Keratinocyte (primary cell): ENCODE measurements around the gene OOSP4A. TPM values are rescaled to one million over a fixed set of nuclear protein-coding genes. Genes with fewer than 3 reads are reported as not detected.

ENCODE experiments used
- DNase-seq: peaks from one replicate; pipeline ENCODE4 v3.0.0-alpha.2; 2011; ENCODE audit warnings: low read depth, missing footprints, low spot score
- FAIRE-seq: peaks from 2 replicates; lab custom pipeline; 2011; peaks lifted over from hg19 to GRCh38; lab: Jason Lieb, UNC
- H2AFZ ChIP-seq: 2 replicates; pipeline ENCODE4 v1.6.0; 2012; ENCODE audit warnings: low read length, control low read depth, inconsistent platforms; ENCODE audit not compliant: control insufficient read depth
- H3K27ac ChIP-seq: 2 replicates; pipeline ENCODE4 v1.5.1; 2011; ENCODE audit warnings: low read length; ENCODE audit not compliant: control insufficient read depth, insufficient read depth
- H3K27me3 ChIP-seq: 3 replicates; pipeline ENCODE4 v1.6.0; 2011; ENCODE audit warnings: low read length; ENCODE audit not compliant: control insufficient read depth, insufficient read depth; ENCODE audit errors: extremely low read depth
- H3K36me3 ChIP-seq, 2 experiments: 2 replicates in 1 of 2; 3 replicates in 1 of 2; pipeline ENCODE4 v1.5.1; 2011; ENCODE audit warnings: low read length in 2 of 2, mild to moderate bottlenecking in 1 of 2; ENCODE audit not compliant: control insufficient read depth in 2 of 2, insufficient read depth in 2 of 2; ENCODE audit errors: extremely low read depth in 1 of 2
- H3K4me1 ChIP-seq: 3 replicates; pipeline ENCODE4 v1.5.1; 2011; ENCODE audit warnings: low read length; ENCODE audit not compliant: control insufficient read depth, insufficient read depth; ENCODE audit errors: extremely low read depth
- H3K4me2 ChIP-seq: 3 replicates; pipeline ENCODE4 v1.6.0; 2011; ENCODE audit warnings: low read depth, low read length; ENCODE audit not compliant: control insufficient read depth, insufficient read depth; ENCODE audit errors: extremely low read depth
- H3K4me3 ChIP-seq, 3 experiments: fragments of 200-600 bp in 1 of 3; sonication (generic) in 1 of 3; 2 replicates in 2 of 3; 3 replicates in 1 of 3; pipeline ENCODE4 v1.5.1; 2011 to 2016; ENCODE audit warnings: low read length in 3 of 3, mild to moderate bottlenecking in 3 of 3, control low read depth in 2 of 3, inconsistent platforms in 1 of 3, low read depth in 1 of 3, mixed read lengths in 1 of 3, mixed run types in 1 of 3, moderate library complexity in 1 of 3; ENCODE audit not compliant: control insufficient read depth in 2 of 3, insufficient read depth in 2 of 3; ENCODE audit errors: extremely low read depth in 1 of 3
- H3K79me2 ChIP-seq: 2 replicates; pipeline ENCODE4 v1.6.0; 2012; ENCODE audit warnings: low read length; ENCODE audit not compliant: control insufficient read depth, insufficient read depth
- H3K9ac ChIP-seq: 3 replicates; pipeline ENCODE4 v1.6.0; 2011; ENCODE audit warnings: low read length; ENCODE audit not compliant: control insufficient read depth, insufficient read depth; ENCODE audit errors: extremely low read depth
- H3K9me1 ChIP-seq: 3 replicates; pipeline ENCODE4 v1.6.0; 2011; ENCODE audit warnings: low read length; ENCODE audit not compliant: control insufficient read depth, insufficient read depth; ENCODE audit errors: extremely low read depth
- H3K9me3 ChIP-seq: 2 replicates; pipeline ENCODE4 v1.5.1; 2012; ENCODE audit warnings: low read depth, low read length; ENCODE audit not compliant: control insufficient read depth
- H4K20me1 ChIP-seq: 3 replicates; pipeline ENCODE4 v1.6.0; 2011; ENCODE audit warnings: low read length; ENCODE audit not compliant: control insufficient read depth, insufficient read depth; ENCODE audit errors: extremely low read depth
- EZH2 ChIP-seq: IDR thresholded peaks from one replicate; pipeline ENCODE4 v1.6.1; 2012; ENCODE audit warnings: inconsistent platforms, mild to moderate bottlenecking, low read length, moderate library complexity
- dilution Hi-C: fragments of 300-500 bp; cut with MboI; formaldehyde crosslinking; loops from one replicate; pipeline ENCODE4 v1.7.0; 2020; ENCODE audit warnings: low sequenced_read_pairs; ENCODE audit not compliant: extremely low pct_ligation_motif_present
- polyA plus RNA-seq, 5 experiments: library from polyadenylated mRNA; depleted of rRNA in 3 of 5; stranded (reverse) in 3 of 5; stranded (forward) in 1 of 5; unstranded in 1 of 5; fragments of >200 nt; gene quantifications; 1 replicate in 1 of 5; 2 replicates in 3 of 5; 3 replicates in 1 of 5; pipeline versions ENCODE4 v1.2.1 to v1.2.3, GENCODE V29; 2011 to 2012; ENCODE audit warnings: missing spikeins in 2 of 5, low read depth in 1 of 5, low replicate concordance in 1 of 5
- TF ChIP-seq, protein P1 (sequence below), 3 experiments: IDR thresholded peaks in 1 of 3; conservative IDR thresholded peaks in 1 of 3; optimal IDR thresholded peaks in 1 of 3; 2 replicates in 2 of 3; 3 replicates in 1 of 3; pipeline versions ENCODE3 to v1.5.1; 2011; ENCODE audit warnings: low read length in 3 of 3, mild to moderate bottlenecking in 3 of 3, moderate library complexity in 2 of 3, control low read depth in 1 of 3, inconsistent platforms in 1 of 3; ENCODE audit not compliant: insufficient read depth in 2 of 3; ENCODE audit errors: extremely low read depth in 1 of 3

OOSP4A gene
- polyA plus RNA-seq, 1 donor (not counting 4 experiments of a cell fraction or from before 2014, with no cell fraction given), result not detected

DNA sequence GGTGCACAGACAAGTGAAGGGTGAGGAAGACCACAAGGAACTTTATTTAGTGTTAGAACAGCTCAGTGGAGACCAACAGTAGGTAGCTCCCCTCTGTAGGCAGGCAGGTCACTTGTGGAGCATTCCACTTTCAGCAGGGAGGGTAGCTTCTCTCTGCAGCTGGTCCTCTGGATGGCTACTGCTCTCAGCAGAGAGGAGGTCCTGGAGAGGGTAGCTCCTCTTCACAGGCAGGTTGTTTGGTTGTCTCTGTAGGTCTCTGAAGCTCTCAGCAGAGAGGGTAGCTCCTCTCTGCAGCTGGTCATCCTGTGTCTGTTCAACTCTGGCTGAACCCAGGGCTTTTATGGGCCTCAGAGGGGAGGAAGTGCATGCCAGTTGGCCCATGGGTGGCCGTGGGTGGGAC, 32.1 kb upstream of the OOSP4A start:
- H3K36me3 ChIP-seq, result no peaks in the 10 kb centered on the region
- no peaks in the 10 kb centered on the region for H3K27me3 ChIP-seq
- no peak overlapping the region for H3K4me2 ChIP-seq
- no peaks in the 10 kb centered on the region for H4K20me1 ChIP-seq
- no peak for DNase-seq
- H3K9me1 ChIP-seq, result no peaks in the 10 kb centered on the region
- no peak overlapping the region for H3K4me3 ChIP-seq
- dilution Hi-C loops, result no loop called here
- H3K9ac ChIP-seq, result no peak overlapping the region
- no peaks in the 10 kb centered on the region for H3K4me1 ChIP-seq
- no peak overlapping the region for H2AFZ ChIP-seq
- no peak overlapping the region for H3K27ac ChIP-seq
- TF ChIP-seq EZH2, result no peak
- TF ChIP-seq, protein P1, sequence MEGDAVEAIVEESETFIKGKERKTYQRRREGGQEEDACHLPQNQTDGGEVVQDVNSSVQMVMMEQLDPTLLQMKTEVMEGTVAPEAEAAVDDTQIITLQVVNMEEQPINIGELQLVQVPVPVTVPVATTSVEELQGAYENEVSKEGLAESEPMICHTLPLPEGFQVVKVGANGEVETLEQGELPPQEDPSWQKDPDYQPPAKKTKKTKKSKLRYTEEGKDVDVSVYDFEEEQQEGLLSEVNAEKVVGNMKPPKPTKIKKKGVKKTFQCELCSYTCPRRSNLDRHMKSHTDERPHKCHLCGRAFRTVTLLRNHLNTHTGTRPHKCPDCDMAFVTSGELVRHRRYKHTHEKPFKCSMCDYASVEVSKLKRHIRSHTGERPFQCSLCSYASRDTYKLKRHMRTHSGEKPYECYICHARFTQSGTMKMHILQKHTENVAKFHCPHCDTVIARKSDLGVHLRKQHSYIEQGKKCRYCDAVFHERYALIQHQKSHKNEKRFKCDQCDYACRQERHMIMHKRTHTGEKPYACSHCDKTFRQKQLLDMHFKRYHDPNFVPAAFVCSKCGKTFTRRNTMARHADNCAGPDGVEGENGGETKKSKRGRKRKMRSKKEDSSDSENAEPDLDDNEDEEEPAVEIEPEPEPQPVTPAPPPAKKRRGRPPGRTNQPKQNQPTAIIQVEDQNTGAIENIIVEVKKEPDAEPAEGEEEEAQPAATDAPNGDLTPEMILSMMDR (optimal IDR thresholded peaks at IDR 0.05 in 1 of 3, IDR thresholded peaks at IDR 0.05 in 1 of 3, conservative IDR thresholded peaks at IDR 0.05 in 1 of 3; ENCODE audit: extremely low read depth in 1 of 3, insufficient read depth in 2 of 3, low read length in 3 of 3), result no peak
- FAIRE-seq, result no peak
- no peaks in the 10 kb centered on the region for H3K79me2 ChIP-seq
- no peaks in the 10 kb centered on the region for H3K9me3 ChIP-seq

DNA sequence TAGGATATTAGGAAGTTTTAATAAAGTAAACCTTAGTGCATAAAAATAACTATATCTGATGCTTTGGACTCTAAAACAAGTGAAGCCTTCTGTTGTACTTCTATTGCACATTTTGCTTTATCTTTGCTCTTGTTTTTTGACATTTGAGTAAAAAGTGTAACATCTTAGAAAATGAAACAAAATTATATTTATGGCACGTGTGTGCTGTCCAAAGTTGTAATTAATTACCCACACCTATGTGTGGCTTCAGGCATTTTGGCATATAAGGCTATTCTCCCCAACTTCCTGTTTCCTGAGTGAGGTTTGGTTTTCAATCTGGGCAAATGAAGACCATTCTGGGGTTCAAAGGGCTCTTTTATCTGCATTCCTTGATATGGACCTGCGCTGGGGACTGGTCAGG, 25.7 kb upstream of the OOSP4A start, which contains the start of gene OOSP1:
Gene OOSP1 (plus strand): TSS at position 301 of the 400 bp plus-strand sequence. CDS start 23 bp downstream, at position 324.
- no peak within 1 kb of the TSS for H2AFZ ChIP-seq
- no peaks in the 10 kb centered on the region for H3K9me1 ChIP-seq
- H4K20me1 ChIP-seq, result no peaks in the 10 kb centered on the region
- no peak within 1 kb of the TSS for H3K27ac ChIP-seq
- no peak for FAIRE-seq
- H3K36me3 ChIP-seq, result no peaks in the 10 kb centered on the region
- no peaks in the 10 kb centered on the region for H3K4me1 ChIP-seq
- no peak within 1 kb of the TSS for H3K4me2 ChIP-seq
- no peak within 1 kb of the TSS for H3K9ac ChIP-seq
- H3K79me2 ChIP-seq, result no peaks in the 10 kb centered on the region
- no peak for DNase-seq
- no peaks in the 10 kb centered on the region for H3K27me3 ChIP-seq
- H3K4me3 ChIP-seq, result no peak within 1 kb of the TSS
- no peaks in the 10 kb centered on the region for H3K9me3 ChIP-seq
- TF ChIP-seq EZH2, result no peak
- TF ChIP-seq, protein P1 (optimal IDR thresholded peaks at IDR 0.05 in 1 of 3, IDR thresholded peaks at IDR 0.05 in 1 of 3, conservative IDR thresholded peaks at IDR 0.05 in 1 of 3; ENCODE audit: extremely low read depth in 1 of 3, insufficient read depth in 2 of 3, low read length in 3 of 3), result no peak
- dilution Hi-C loops, result no loop called here
